GM10847 (cell line): ENCODE data around the gene B4GALNT3.

Source experiments
- POLR2A ChIP-seq: IDR thresholded peaks from 2 replicates; pipeline ENCODE4 v1.6.1; 2011; ENCODE audit not compliant: insufficient read length; ENCODE audit errors: extremely low read depth

B4GALNT3 gene

DNA sequence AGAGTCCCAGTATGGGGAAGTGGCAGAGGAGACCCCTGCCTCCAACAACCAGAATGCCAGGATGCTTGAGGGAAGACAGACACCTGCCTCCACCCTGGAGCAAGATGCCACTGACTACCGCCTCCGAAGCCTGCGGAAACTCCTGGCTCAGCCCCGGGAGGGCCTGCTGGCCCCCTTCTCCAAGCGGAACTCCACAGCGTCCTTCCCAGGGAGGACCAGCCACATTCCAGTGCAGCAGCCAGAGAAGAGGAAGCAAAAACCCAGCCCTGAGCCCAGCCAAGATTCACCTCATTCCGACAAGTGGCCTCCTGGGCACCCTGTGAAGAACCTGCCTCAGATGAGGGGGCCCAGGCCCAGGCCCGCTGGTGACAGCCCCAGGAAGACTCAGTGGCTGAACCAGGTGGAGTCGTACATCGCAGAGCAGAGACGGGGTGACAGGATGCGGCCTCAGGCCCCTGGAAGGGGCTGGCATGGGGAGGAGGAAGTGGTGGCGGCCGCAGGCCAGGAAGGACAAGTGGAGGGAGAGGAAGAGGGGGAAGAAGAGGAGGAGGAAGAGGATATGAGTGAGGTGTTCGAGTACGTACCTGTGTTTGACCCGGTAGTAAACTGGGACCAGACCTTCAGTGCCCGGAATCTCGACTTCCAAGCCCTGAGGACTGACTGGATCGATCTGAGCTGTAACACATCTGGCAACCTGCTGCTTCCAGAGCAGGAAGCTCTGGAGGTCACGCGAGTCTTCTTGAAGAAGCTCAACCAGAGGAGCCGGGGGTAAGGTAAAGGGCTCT, 93.7 kb downstream of the B4GALNT3 start:
- no peak for TF ChIP-seq POLR2A

DNA sequence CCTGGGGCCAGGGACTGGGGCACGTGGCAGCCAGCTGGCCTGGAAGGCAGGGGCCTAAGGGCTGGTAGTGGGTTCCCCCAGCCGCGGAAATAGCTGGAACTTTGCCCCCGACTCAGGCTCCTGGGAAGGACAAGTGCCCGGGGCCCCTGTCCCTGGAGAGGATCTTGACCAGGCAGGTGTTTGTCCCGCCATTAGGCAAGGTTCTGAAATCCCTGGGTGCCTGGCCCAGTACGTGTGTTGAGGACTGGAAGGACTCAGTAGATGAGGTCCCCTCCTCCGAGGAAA, 94.2 kb downstream of the B4GALNT3 start:
- no peak for TF ChIP-seq POLR2A

DNA sequence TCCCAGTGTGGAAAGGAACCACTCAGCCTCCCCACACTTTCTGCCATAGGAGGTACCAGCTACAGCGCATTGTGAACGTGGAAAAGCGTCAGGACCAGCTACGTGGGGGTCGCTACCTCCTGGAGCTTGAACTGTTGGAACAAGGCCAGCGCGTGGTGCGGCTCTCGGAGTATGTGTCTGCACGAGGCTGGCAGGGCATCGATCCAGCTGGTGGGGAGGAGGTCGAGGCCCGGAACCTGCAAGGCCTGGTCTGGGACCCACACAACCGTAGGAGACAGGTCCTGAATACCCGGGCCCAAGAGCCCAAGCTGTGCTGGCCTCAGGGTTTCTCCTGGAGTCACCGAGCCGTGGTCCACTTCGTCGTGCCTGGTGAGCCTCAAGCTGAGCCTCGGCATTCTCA, 96.8 kb downstream of the B4GALNT3 start:
- TF ChIP-seq POLR2A: no peak

DNA sequence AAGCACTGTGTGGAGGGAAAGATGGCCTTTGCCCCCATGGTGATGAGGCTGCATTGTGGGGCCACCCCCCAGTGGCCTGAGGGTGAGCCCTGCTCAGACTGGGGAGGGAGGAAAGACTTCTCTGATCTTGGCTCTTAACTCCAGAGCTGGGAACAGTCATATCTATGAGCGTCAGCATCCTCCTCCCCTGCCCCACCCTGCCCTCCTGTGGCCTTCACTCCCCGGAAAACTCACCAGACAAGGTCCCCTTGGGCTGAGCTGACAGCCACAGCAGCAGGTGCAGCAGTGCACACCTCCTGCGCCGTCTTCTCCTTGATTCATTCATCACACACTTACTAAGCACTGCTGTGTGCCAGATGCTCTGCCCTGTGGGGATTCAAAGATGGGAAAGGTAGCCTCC, 98.8 kb downstream of the B4GALNT3 start:
- no peak for TF ChIP-seq POLR2A

DNA sequence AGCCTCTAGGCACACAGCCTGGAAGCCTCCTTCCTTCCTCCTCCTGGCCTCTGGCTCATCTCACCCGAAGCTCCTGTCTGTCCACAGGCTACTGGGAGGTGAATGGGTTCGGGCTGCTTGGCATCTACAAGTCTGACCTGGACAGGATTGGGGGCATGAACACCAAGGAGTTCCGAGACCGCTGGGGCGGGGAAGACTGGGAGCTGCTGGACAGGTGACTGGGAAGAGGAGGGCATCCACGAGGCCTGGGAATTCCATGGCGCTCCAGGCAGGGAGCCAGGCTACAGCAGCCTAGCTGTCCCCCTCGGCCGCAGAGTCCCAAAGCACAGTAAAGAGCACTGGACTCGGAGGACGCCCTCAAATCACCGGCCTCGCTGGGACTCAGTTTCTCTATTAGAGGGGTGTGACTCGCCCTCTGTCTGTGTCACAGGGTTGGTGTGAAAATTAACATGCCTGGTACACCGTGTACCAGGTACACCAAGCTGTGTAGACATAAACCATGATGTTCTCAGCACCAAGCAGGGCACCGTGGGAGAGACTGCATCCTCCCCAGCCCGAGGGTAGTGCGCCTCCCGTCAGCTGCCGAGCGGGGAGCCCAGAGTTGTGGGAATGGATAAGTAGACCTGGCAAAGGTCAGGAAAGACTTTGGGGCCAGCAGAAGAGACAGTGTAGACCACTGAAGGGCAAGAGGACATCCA, 99.6 kb downstream of the B4GALNT3 start:
- no peak for TF ChIP-seq POLR2A

DNA sequence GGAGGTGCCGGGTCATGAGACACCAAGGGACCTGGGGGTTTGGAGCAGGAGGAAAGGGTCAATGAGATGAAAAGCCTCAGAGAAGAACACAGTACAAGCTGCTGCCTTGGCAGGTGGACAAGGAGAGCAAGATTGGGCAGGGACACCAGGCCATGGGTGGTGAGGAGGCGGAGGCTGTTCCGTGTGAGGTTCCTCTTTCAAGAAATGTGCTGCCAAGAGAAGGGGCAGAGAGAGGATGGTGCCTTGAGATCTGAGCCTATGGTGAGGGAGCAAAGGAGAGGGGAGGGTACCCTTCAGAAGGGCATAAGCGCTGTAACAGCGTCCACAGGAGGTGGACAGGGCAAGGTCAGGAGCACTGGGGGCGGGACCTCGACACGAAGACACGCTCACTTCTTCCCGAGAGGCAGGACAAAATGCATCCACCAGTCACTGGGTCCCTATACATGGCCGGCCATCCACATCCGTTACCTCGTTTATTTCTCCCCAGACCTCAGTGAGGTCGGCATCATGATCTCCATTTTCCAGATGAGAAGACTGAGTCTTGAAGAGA, 100.2 kb downstream of the B4GALNT3 start:
- no peak for TF ChIP-seq POLR2A

DNA sequence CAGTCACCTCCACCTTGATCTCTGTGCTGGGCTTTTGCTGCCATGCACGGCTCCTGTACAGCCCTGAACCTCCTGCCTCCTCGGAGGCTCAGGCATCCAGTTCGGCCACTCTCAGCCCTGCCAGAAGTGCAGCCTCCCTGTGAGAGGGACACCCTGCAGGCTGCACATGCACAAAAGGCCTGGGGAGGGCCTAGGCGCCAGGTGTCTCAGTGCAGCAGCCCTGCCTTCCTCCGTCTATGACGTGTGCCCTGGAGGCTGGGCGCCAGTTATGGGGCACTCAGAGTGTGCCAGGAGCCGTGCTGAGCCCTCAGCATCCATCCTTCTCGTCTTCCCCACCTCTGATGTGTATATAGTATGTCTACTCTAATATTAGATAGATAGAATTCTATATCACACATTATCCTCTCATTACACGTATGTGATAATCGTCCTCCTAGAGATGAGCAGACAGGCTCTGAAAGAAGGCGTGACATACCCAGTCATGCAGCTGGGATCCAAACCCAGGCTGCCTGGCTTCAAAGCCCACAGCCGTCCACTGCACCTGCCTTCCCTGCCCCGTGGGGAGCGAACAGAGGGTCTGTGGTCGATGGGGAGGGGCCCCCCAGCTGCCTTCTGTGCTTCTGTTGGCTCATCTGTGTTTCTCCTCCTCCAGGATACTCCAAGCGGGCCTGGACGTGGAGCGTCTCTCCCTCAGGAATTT, 101.1 kb downstream of the B4GALNT3 start:
- no peak for TF ChIP-seq POLR2A

DNA sequence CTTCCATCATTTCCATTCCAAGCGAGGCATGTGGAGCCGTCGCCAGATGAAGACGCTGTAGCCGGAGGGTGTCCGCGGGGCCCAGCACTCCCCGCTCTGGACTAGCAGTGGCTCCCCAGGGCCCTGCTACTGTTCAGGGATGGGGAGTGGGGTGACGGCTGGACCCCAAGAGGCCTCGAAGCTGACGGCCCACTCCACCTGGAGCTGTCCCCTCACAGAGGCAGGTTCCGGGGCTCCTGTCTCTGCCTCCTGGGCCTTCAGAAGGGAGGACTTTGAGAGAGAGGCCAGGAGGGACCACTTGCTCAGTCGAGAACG, 101.6 kb downstream of the B4GALNT3 start:
- TF ChIP-seq POLR2A: no peak

DNA sequence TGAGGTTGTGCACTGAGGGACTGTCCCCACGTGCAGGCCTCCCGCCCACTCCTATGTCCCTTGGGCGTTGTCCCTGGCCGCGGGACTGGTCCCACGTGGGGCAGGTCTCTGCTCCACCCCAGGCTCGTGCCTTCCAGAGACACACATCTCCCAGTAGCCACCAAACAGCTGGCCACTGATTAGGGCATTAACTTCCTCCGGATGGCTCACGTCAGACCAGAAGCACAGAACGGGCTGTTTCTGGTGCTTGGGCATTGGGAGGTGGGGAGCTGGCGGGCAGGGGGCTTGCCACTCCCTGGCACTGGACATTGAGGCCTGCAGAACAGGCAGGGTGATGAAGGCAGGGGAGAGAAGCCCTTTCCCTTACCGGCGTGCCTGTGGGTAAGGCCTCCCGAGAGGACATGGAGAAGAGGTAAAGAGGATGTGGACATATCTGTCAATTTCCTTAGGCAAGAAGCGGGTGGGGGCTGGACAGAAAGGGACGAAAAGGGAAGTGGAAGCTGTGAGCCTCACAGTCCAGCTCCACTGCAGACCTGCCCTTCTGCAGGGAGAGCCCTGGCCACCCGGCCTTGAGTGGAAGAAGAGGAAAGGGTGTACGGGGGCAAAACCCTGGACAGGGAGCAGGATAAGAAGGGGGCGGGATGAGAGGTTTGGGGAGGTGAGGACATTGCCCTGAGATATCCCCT, 102.3 kb downstream of the B4GALNT3 start:
- TF ChIP-seq POLR2A: no peak

DNA sequence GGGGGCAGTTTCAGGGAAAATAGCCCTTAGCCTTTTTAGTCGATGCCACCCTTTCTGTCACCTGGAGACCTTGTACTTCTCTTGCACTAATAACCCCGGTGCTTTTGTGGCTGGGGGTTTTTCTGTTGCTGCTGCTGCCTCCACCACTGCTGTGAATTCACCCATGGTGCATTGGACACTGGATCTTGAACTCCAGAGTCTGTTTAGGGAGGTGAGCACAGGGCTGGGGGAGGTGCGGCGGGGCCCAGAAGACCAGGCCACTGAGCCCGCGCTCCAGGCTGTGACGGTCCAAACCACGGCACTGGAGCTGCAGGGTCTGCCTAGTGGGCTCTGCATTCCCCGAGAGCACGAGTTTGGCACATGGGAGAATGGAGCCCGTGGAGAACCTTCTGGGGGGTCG, 102.9 kb downstream of the B4GALNT3 start:
- TF ChIP-seq POLR2A: no peak

DNA sequence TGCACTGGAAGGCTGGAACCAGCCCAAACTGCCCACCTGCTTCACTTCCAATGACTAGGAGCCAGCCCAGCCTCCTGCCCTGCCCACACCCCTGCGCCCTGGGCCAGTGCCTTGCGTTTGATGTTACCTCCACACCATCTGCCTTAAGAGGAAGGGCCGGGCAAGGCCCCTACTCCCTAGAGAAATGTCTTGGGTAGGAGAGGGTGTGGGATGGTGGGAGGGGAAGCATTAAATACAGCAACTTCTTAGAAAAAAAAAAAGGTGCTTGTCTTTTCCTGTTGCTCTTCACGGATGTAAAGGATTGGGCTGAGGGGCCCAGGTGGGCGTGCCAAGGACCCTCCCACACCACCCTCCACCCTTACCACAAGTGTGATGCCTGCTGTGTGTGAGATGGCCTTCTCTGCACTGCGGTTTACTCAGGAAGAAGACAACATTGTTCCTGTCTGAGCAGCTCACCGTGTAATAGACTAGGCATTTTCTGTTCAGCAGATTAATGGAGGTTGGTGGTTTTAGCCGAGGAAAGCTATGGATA, 103.6 kb downstream of the B4GALNT3 start:
- TF ChIP-seq POLR2A: no peak

DNA sequence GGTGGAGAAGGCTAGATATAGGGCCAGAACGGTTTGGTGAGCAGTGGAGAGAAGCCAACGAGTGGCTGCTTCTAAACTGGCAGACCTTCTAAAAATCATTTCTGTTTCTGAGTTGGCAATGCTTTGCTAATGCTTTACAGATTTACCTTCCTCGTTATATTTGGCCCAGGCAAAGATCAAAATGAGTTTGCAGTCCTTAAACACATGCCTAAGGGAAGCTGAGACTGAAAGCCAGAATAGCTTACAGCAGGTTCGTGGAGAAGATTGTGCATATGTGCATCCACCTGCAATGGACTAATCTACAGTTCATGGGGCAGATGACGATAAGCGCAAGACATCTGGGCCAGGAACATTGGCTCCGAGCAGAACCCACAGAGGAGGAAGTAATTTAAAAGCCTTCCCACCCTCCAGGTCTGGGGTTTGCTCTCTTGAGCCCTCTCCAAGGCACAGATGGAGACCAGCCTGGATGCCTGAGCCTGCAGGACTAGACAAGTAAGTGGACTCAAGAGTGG, 104.1 kb downstream of the B4GALNT3 start:
- TF ChIP-seq POLR2A: no peak

DNA sequence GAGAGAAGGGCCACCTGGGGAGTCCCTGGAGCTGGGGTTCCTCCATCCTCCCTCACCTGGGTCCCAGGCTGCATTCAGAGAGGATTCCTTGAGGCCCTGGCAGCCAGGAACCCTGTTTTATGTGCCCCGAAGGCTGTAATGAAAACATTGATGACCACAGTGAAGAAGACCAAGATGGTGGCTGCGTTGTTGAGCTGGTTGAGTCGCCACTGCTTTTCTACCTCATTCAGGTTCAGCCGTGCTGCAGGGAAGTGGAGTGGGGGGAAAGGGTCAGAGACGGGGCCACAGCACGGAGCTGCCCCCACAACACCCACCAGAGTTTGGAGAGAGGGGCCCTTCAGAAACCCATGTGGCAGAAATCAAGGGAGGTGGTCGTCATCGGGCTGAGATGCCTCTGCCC, 105.4 kb downstream of the B4GALNT3 start:
- no peak for TF ChIP-seq POLR2A

DNA sequence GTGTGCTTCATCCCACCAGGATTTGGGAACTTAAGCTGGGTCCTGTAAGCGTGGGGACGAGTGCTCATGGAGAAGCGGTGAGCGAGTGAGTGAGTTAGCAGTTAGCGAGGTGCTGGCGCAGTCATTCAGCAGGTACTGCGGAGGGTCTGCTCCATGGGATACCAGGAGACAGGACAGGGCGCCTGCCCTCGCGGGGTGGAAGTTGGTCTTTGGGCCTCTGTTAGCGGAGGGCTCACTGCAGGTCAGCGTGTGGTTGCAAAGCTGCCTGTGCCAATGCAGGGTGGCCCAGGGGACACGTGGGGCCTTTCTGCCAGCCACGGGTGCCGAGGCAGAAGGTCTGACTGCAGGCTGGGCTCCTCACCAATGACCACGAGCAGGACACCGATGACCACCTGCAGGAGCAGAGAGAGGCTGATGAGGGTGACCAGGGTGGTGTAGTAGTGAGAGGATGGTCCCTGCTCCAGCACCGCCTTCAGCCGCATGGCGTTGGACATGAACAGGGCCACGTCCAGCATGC, 105.9 kb downstream of the B4GALNT3 start:
- TF ChIP-seq POLR2A: no peak

DNA sequence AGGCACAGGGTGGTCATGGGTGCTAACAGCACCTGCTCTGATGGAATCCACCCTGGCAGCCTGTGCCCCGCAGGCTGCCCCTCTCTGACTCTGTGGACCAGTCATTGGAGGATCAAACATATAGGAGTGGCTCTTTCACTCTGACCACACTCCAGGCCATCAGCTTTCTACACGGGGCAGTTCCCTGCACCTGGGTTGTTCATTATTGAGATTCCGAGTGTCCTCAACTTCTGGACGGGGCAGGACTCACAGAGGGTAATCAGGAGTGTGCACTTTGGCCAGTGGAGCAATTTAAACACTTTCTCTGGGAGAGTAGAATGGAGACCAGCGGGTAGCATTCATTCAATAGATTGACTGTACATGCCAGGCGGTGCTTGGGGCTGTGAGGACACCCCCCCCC, 108.7 kb downstream of the B4GALNT3 start:
- TF ChIP-seq POLR2A: no peak

DNA sequence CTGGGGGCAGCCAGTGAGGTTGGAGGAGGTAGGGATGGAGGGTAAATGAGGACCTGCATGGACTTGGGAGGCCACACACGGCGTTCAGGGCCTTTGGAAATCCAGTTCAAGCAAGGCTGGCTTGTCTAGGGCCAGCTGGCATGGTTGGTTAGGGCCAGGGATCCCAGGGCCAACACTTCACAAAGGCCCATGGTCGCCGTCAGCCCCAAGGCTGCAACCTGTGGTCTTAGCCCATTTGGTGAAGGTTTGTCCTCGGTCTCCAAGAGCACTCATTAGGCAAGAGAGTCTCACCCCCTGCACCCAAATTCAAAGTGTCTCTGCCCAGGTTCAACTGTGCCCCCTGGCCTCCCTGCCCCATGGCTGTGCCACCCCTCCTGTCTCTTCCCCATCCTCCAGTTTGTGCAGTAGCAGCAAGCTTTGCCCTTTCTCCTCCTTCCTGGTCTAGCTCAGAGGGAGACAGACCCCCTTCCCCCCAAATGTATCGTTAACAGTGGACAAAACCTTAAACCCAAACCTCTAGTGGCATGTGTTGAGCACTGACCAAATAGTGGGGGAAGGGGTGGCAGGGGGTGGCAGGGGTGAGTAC, 109.4 kb downstream of the B4GALNT3 start:
- TF ChIP-seq POLR2A: no peak
